K562 (cell line): ENCODE measurements around the gene TMSB4X. TPM values are rescaled to one million over a fixed set of nuclear protein-coding genes. Genes with fewer than 3 reads are reported as not detected.
A peak's percentile ranks its signal among the peaks of the same experiment; 100 is the strongest.

Experiments used
- AFF1 ChIP-seq, 2 experiments: fragments of 450-650 bp; IDR thresholded peaks; 2 replicates each; pipeline ENCODE4 v1.6.1; 2018; ENCODE audit warnings: mild to moderate bottlenecking in 2 of 2, low read depth in 1 of 2; ENCODE audit not compliant: partially characterized antibody in 2 of 2
- AFF4 ChIP-seq: sonication (generic); formaldehyde crosslinking; IDR thresholded peaks from 2 replicates; pipeline ENCODE4 v1.8.0; 2023; ENCODE audit warnings: mild to moderate bottlenecking, missing genetic modification reagents
- ARID3A ChIP-seq: IDR thresholded peaks from 2 replicates; pipeline ENCODE4 v1.6.1; 2012; ENCODE audit warnings: low read depth, low read length, improper control_type of control experiment, borderline replicate concordance
- ASH1L ChIP-seq: fragments of 450-650 bp; IDR thresholded peaks from 2 replicates; pipeline ENCODE4 v1.6.1; 2018; ENCODE audit warnings: borderline replicate concordance, mild to moderate bottlenecking, low read depth; ENCODE audit not compliant: partially characterized antibody
- GMEB1 ChIP-seq: fragments of 250-450 bp; sonication (Bioruptor Pico); IDR thresholded peaks from 2 replicates; pipeline ENCODE4 v1.4.0; 2020; ENCODE audit warnings: mild to moderate bottlenecking
- KAT8 ChIP-seq: fragments of 450-650 bp; IDR thresholded peaks from 2 replicates; pipeline ENCODE4 v1.6.1; 2016; ENCODE audit warnings: low read depth, mild to moderate bottlenecking
- MXI1 ChIP-seq: IDR thresholded peaks from 2 replicates; pipeline ENCODE4 v1.6.1; 2011; ENCODE audit warnings: low read depth, mild to moderate bottlenecking, improper control_type of control experiment, low read length
- POLR3G ChIP-seq: IDR thresholded peaks from 2 replicates; pipeline ENCODE4 v1.6.1; 2011; ENCODE audit not compliant: insufficient read length, insufficient replicate concordance; ENCODE audit errors: extremely low read depth
- RBM25 ChIP-seq: fragments of 200-400 bp; formaldehyde crosslinking; IDR thresholded peaks from 2 replicates; pipeline ENCODE4 v1.6.1; 2018; ENCODE audit warnings: low read length, low read depth, moderate library complexity; ENCODE audit not compliant: severe bottlenecking
- TAL1 ChIP-seq: fragments of 450-650 bp; IDR thresholded peaks from 2 replicates; pipeline ENCODE4 v1.6.1; 2016; ENCODE audit warnings: mild to moderate bottlenecking
- YY1 ChIP-seq, 3 experiments: IDR thresholded peaks; 2 replicates each; pipeline ENCODE4 v1.6.1; 2011; ENCODE audit warnings: low read length in 2 of 3, mild to moderate bottlenecking in 2 of 3, moderate library complexity in 2 of 3, borderline replicate concordance in 1 of 3, control low read depth in 1 of 3, low read depth in 1 of 3; ENCODE audit not compliant: insufficient read depth in 3 of 3, insufficient replicate concordance in 2 of 3, control insufficient read depth in 1 of 3, insufficient read length in 1 of 3; ENCODE audit errors: extremely low read depth in 1 of 3
- ZNF224 ChIP-seq: sonication (generic); formaldehyde crosslinking; IDR thresholded peaks from 2 replicates; pipeline ENCODE4 v1.8.0; 2022; ENCODE audit warnings: mild to moderate bottlenecking, missing genetic modification reagents
- ZNF316 ChIP-seq: fragments of 450-650 bp; IDR thresholded peaks from 2 replicates; pipeline ENCODE4 v1.6.1; 2016
- ZNF583 ChIP-seq: fragments of 250-450 bp; sonication (Bioruptor Pico); IDR thresholded peaks from 2 replicates; pipeline ENCODE4 v1.4.0; 2020
- ZNF586 ChIP-seq: fragments of 450-650 bp; formaldehyde crosslinking; conservative IDR thresholded peaks from 2 replicates; pipeline ENCODE4 v1.4.0; 2020; ENCODE audit warnings: mild to moderate bottlenecking, moderate library complexity
- polyA plus RNA-seq, 8 experiments: library from polyadenylated mRNA; depleted of rRNA in 4 of 8; stranded (reverse) in 5 of 8; unstranded in 3 of 8; fragments of >200 nt; fragmentation: Nextera tagmentation in 2 of 8; fragmentation: Illumina TruSeq in 1 of 8; extraction: Ambion mirVana in 2 of 8; extraction: Trizol in 1 of 8; gene quantifications; 2 replicates each; pipeline versions ENCODE4 v1.2.1 to v1.2.3, GENCODE V29; 2011 to 2014; ENCODE audit warnings: inconsistent platforms in 1 of 8, missing spikeins in 1 of 8
- total RNA-seq, 7 experiments: library from RNA; depleted of rRNA in 6 of 7; stranded (reverse); fragments of >200 nt in 6 of 7; fragmentation: Illumina TruSeq in 2 of 7; extraction: Trizol in 2 of 7; gene quantifications; 2 replicates each; pipeline versions ENCODE4 v1.2.1 to v1.2.3, GENCODE V29; 2011 to 2021; ENCODE audit warnings: low replicate concordance in 1 of 7

TMSB4X gene
- total and polyA plus RNA-seq, 9 of the 15 experiments (the other 6 are each of a cell fraction or from before 2014, with no cell fraction given): 1,035 to 2,035 (median 1,529) TPM

- TF ChIP-seq ZNF583 (CRISPR knock-in tag) (0 out of 2 replicates have a peak, but pooled peaks have one; percentile 61), ZNF586 (CRISPR knock-in tag) (no peak), KAT8 (no peak), TAL1 (0 out of 2 replicates have a peak, but pooled peaks have one; percentile 14), ASH1L (no peak), ZNF224 (CRISPR knock-in tag) (no peak), GMEB1 (CRISPR knock-in tag) (0 out of 2 replicates have a peak, but pooled peaks have one; percentile 35), RBM25 (no peak), ARID3A (no peak), AFF1 (IDR thresholded peaks at IDR 0.05; ENCODE audit: low read depth in 1 of 2, partially characterized antibody in 2 of 2) (peak in 1 of 2 experiments; percentile 22), ZNF316 (peak; percentile 7; the same call in 1 of the 2 replicates), MXI1 (no peak), AFF4 (CRISPR knock-in tag) (no peak), POLR3G (no peak), YY1 (IDR thresholded peaks at IDR 0.05; ENCODE audit: borderline replicate concordance in 1 of 3, control insufficient read depth in 1 of 3, extremely low read depth in 1 of 3, insufficient read depth in 3 of 3, insufficient read length in 1 of 3, insufficient replicate concordance in 2 of 3, low read depth in 1 of 3, low read length in 2 of 3) (peak in 1 of 3 experiments; percentile 17)
These were observed 24.8 kb upstream of the TMSB4X start (continued) for GRCh38 chrX:12949927-12950656.
